SK-N-MC (cell line): ENCODE measurements around the gene TMPRSS6.

Experiments used
- EZH2 ChIP-seq: fragments of 200-600 bp; sonication (generic); IDR thresholded peaks from one replicate; pipeline ENCODE4 v1.6.1; 2017; ENCODE audit warnings: antibody characterized with exemption
- POLR2AphosphoS5 ChIP-seq: IDR thresholded peaks from 2 replicates; pipeline ENCODE4 v1.6.1; 2012; ENCODE audit warnings: mild to moderate bottlenecking, low read depth, low read length, borderline replicate concordance

GRCh38 chr22:37146507-37147180, 37.1 kb upstream of the TMPRSS6 start:
- TF ChIP-seq POLR2AphosphoS5 (no peak), EZH2 (no peak)
